Activated CD4-positive, alpha-beta T cell treated with anti-CD3 and anti-CD28 coated beads, Interleukin-2, amount 50 U/mL, for 16 hours (primary cell): Measurements from ENCODE around the gene YPEL2.
"Not testable (repeated sequence)": the region's sequence is repeated elsewhere in the genome, so short reads cannot be mapped to it uniquely, and the experiment has no call there.

ENCODE experiments used
- DNase-seq: peaks from one replicate; pipeline ENCODE4 v3.0.0-alpha.2; 2020

YPEL2 gene

GRCh38 chr17:59410049-59410437, 78.6 kb downstream of the YPEL2 start:
- DNase-seq: no peak

- not testable (repeated sequence) for DNase-seq
Measured at GRCh38 chr17:59412431-59412830, 81.0 kb downstream of the YPEL2 start.

GRCh38 chr17:59413014-59413766, 81.7 kb downstream of the YPEL2 start:
- no peak for DNase-seq

GRCh38 chr17:59415397-59415796, 83.9 kb downstream of the YPEL2 start:
- no peak for DNase-seq

- DNase-seq: peak; percentile 57
Measured at GRCh38 chr17:59416184-59416583, 84.7 kb downstream of the YPEL2 start.

- no peak for DNase-seq
Measured at GRCh38 chr17:59417452-59417851, 86.0 kb downstream of the YPEL2 start.

- no peak for DNase-seq
Measured at GRCh38 chr17:59418732-59419166, 87.3 kb downstream of the YPEL2 start.

GRCh38 chr17:59420901-59421300, 89.4 kb downstream of the YPEL2 start:
- DNase-seq: no peak

GRCh38 chr17:59421722-59422121, 90.3 kb downstream of the YPEL2 start:
- no peak for DNase-seq

GRCh38 chr17:59423137-59423724, 91.8 kb downstream of the YPEL2 start:
- no peak for DNase-seq

- no peak for DNase-seq
Measured at GRCh38 chr17:59423903-59424302, 92.4 kb downstream of the YPEL2 start.

GRCh38 chr17:59424331-59424730, 92.9 kb downstream of the YPEL2 start:
- no peak for DNase-seq

- DNase-seq: no peak
Measured at GRCh38 chr17:59425085-59425931, 93.9 kb downstream of the YPEL2 start.

- DNase-seq: no peak
Measured at GRCh38 chr17:59426031-59426430, 94.6 kb downstream of the YPEL2 start.

GRCh38 chr17:59427425-59427921, 96.0 kb downstream of the YPEL2 start:
- DNase-seq: peak; percentile 77

- DNase-seq: no peak
Measured at GRCh38 chr17:59427996-59428395, 96.5 kb downstream of the YPEL2 start.

- no peak for DNase-seq
Measured at GRCh38 chr17:59428916-59429485, 97.5 kb downstream of the YPEL2 start.

GRCh38 chr17:59431601-59432000, 100.1 kb downstream of the YPEL2 start:
- no peak for DNase-seq

- no peak for DNase-seq
Measured at GRCh38 chr17:59432657-59433056, 101.2 kb downstream of the YPEL2 start.

- no peak for DNase-seq
Measured at GRCh38 chr17:59433586-59433985, 102.1 kb downstream of the YPEL2 start.

GRCh38 chr17:59434429-59434828, 103.0 kb downstream of the YPEL2 start:
- no peak for DNase-seq

GRCh38 chr17:59435238-59435637, 103.8 kb downstream of the YPEL2 start:
- DNase-seq: peak; percentile 89

- no peak for DNase-seq
Measured at GRCh38 chr17:59436900-59437299, 105.4 kb downstream of the YPEL2 start.
